H9 (cell line): Measurements from ENCODE around the gene RPP40. TPM values are rescaled to one million over a fixed set of nuclear protein-coding genes. Genes with fewer than 3 reads are reported as not detected.

Source experiments
- DNase-seq: peaks from one replicate; pipeline ENCODE4 v3.0.0-alpha.2; 2017
- H2AFZ ChIP-seq: one replicate; pipeline ENCODE4 v1.6.1; 2013; ENCODE audit warnings: mild to moderate bottlenecking, low read length, control low read depth, moderate library complexity
- H2AK5ac ChIP-seq: 2 replicates; pipeline ENCODE4 v1.6.1; 2013; ENCODE audit warnings: low read length, control low read depth, mixed read lengths; ENCODE audit not compliant: insufficient read length
- H2BK120ac ChIP-seq: one replicate; pipeline ENCODE4 v1.6.1; 2013; ENCODE audit warnings: low read depth, mild to moderate bottlenecking, low read length, control low read depth, inconsistent platforms; ENCODE audit not compliant: poor library complexity, severe bottlenecking
- H2BK12ac ChIP-seq: 2 replicates; pipeline ENCODE4 v1.6.1; 2013; ENCODE audit warnings: low read length, control low read depth, mixed read lengths, low read depth; ENCODE audit not compliant: insufficient read length
- H2BK15ac ChIP-seq: 2 replicates; pipeline ENCODE4 v1.6.1; 2013; ENCODE audit warnings: low read depth, low read length, control low read depth
- H2BK20ac ChIP-seq: one replicate; pipeline ENCODE4 v1.6.1; 2013; ENCODE audit warnings: low read depth, mild to moderate bottlenecking, low read length, control low read depth, inconsistent platforms; ENCODE audit not compliant: poor library complexity, severe bottlenecking
- H2BK5ac ChIP-seq: 2 replicates; pipeline ENCODE4 v1.6.1; 2013; ENCODE audit warnings: low read length, control low read depth, mixed read lengths; ENCODE audit not compliant: insufficient read length
- H3K14ac ChIP-seq: 2 replicates; pipeline ENCODE4 v1.6.1; 2013; ENCODE audit warnings: low read length, control low read depth; ENCODE audit not compliant: insufficient read depth
- H3K18ac ChIP-seq: 2 replicates; pipeline ENCODE4 v1.6.1; 2013; ENCODE audit warnings: low read depth, mild to moderate bottlenecking, mixed read lengths, low read length, control low read depth; ENCODE audit not compliant: insufficient read length
- H3K23ac ChIP-seq: 2 replicates; pipeline ENCODE4 v1.6.1; 2013; ENCODE audit warnings: low read length, control low read depth, mixed read lengths, low read depth; ENCODE audit not compliant: insufficient read length
- H3K23me2 ChIP-seq: 2 replicates; pipeline ENCODE4 v1.6.1; 2013; ENCODE audit warnings: low read depth, mild to moderate bottlenecking, mixed read lengths, low read length, control low read depth; ENCODE audit not compliant: insufficient read length, poor library complexity, severe bottlenecking
- H3K27ac ChIP-seq: 2 replicates; pipeline ENCODE4 v1.5.1; 2013; ENCODE audit warnings: low read length, control low read depth, mixed read lengths, low read depth; ENCODE audit not compliant: insufficient read length
- H3K27me3 ChIP-seq: 2 replicates; pipeline ENCODE4 v1.6.1; 2013; ENCODE audit warnings: low read length, control low read depth, inconsistent platforms; ENCODE audit not compliant: insufficient read depth
- H3K4ac ChIP-seq: 2 replicates; pipeline ENCODE4 v1.6.1; 2013; ENCODE audit warnings: low read depth, mild to moderate bottlenecking, control low read depth, inconsistent platforms, low read length, moderate library complexity
- H3K4me1 ChIP-seq: 2 replicates; pipeline ENCODE4 v1.6.1; 2013; ENCODE audit warnings: low read length, control low read depth, inconsistent platforms; ENCODE audit not compliant: insufficient read depth
- H3K4me2 ChIP-seq: 2 replicates; pipeline ENCODE4 v1.6.1; 2013; ENCODE audit warnings: low read length, control low read depth, mixed read lengths; ENCODE audit not compliant: insufficient read length, insufficient read depth
- H3K56ac ChIP-seq: 2 replicates; pipeline ENCODE4 v1.6.1; 2013; ENCODE audit warnings: low read depth, mild to moderate bottlenecking, mixed read lengths, low read length, control low read depth; ENCODE audit not compliant: insufficient read length
- H3K79me1 ChIP-seq: 2 replicates; pipeline ENCODE4 v1.6.1; 2013; ENCODE audit warnings: low read depth, mild to moderate bottlenecking, moderate library complexity, low read length, control low read depth, inconsistent platforms; ENCODE audit not compliant: insufficient read depth, poor library complexity, severe bottlenecking
- H3K79me2 ChIP-seq: 2 replicates; pipeline ENCODE4 v1.6.1; 2013; ENCODE audit warnings: low read length, control low read depth, inconsistent platforms; ENCODE audit not compliant: insufficient read depth
- H3K9ac ChIP-seq: 2 replicates; pipeline ENCODE4 v1.6.1; 2013; ENCODE audit warnings: low read length, control low read depth, mixed read lengths; ENCODE audit not compliant: insufficient read length; ENCODE audit errors: extremely low read depth
- H3K9me3 ChIP-seq: one replicate; pipeline ENCODE4 v1.6.1; 2013; ENCODE audit warnings: low read depth, low read length, inconsistent platforms; ENCODE audit not compliant: control insufficient read depth
- H3T11ph ChIP-seq: one replicate; pipeline ENCODE4 v1.6.1; 2013; ENCODE audit warnings: mild to moderate bottlenecking, low read length, control low read depth, inconsistent platforms
- H4K20me1 ChIP-seq: one replicate; pipeline ENCODE4 v1.6.1; 2013; ENCODE audit not compliant: control insufficient read depth, insufficient read length, insufficient read depth
- H4K5ac ChIP-seq: 2 replicates; pipeline ENCODE4 v1.6.1; 2013; ENCODE audit warnings: low read depth, mild to moderate bottlenecking, mixed read lengths, low read length, control low read depth; ENCODE audit not compliant: insufficient read length
- H4K8ac ChIP-seq: replicated peaks from 2 replicates; pipeline ENCODE4 v1.6.1; 2013; ENCODE audit warnings: low read length, control low read depth, mixed read lengths, low read depth; ENCODE audit not compliant: insufficient read length
- H4K91ac ChIP-seq: 2 replicates; pipeline ENCODE4 v1.6.1; 2013; ENCODE audit warnings: low read depth, mild to moderate bottlenecking, moderate library complexity, mixed read lengths, low read length, control low read depth; ENCODE audit not compliant: insufficient read length
- H3K27ac Mint-ChIP-seq, 3 experiments: 2 replicates in 2 of 3; 3 replicates in 1 of 3; pipeline ENCODE4 v1.8.0; 2020 to 2021; ENCODE audit warnings: mixed read lengths in 3 of 3, mild to moderate bottlenecking in 1 of 3, moderate library complexity in 1 of 3
- H3K27me3 Mint-ChIP-seq: 2 replicates; pipeline ENCODE4 v1.8.0; 2021; ENCODE audit warnings: low read depth, mild to moderate bottlenecking, moderate library complexity, mixed read lengths
- H3K36me3 Mint-ChIP-seq, 3 experiments: 2 replicates in 2 of 3; 3 replicates in 1 of 3; pipeline ENCODE4 v1.8.0; 2020 to 2021; ENCODE audit warnings: low read depth in 3 of 3, mixed read lengths in 3 of 3; ENCODE audit not compliant: insufficient read depth in 1 of 3
- H3K4me1 Mint-ChIP-seq, 2 experiments: 2 replicates each; pipeline ENCODE4 v1.8.0; 2020; ENCODE audit warnings: mixed read lengths in 2 of 2
- H3K4me3 Mint-ChIP-seq, 2 experiments: 2 replicates in 1 of 2; 3 replicates in 1 of 2; pipeline ENCODE4 v1.8.0; 2020 to 2021; ENCODE audit warnings: mild to moderate bottlenecking in 2 of 2, mixed read lengths in 2 of 2, moderate library complexity in 1 of 2
- H3K9me3 Mint-ChIP-seq, 2 experiments: 2 replicates in 1 of 2; 3 replicates in 1 of 2; pipeline ENCODE4 v1.8.0; 2020; ENCODE audit warnings: mild to moderate bottlenecking in 2 of 2, mixed read lengths in 2 of 2, moderate library complexity in 1 of 2
- CTCF ChIP-seq: fragments of 200-600 bp; sonication (generic); conservative IDR thresholded peaks from 3 replicates; pipeline ENCODE4 v1.8.0; 2021; ENCODE audit warnings: antibody characterized with exemption, mild to moderate bottlenecking
- WGBS: extraction: QIAGEN DNeasy Blood & Tissue Kit; methylation state at CpG from one replicate; pipeline ENCODE4 v1.1.7; 2013; ENCODE audit warnings: missing lambda C conversion rate, low lambda C conversion rate, mixed read lengths; ENCODE audit not compliant: insufficient read length; ENCODE audit errors: extremely low coverage; 5-methylcytosine and 5-hydroxymethylcytosine counted together
- total RNA-seq: library from RNA; stranded (reverse); gene quantifications from 2 replicates; pipeline ENCODE4 v1.2.1, GENCODE V29; 2021

RPP40 gene
- total RNA-seq, 1 experiment from 2014 or later = 17.8 TPM

GRCh38 chr6:4946521-4946920, 57.3 kb downstream of the RPP40 start:
- Histone ChIP-seq H3K56ac (no peak overlapping the region), H3K9me3 (no peaks in the 10 kb centered on the region), H3T11ph (no peak overlapping the region), H2BK12ac (no peak overlapping the region), H3K79me1 (peaks cover 4% of the 10 kb centered on the region), H3K27ac (no peak overlapping the region), H4K20me1 (peaks cover 2% of the 10 kb centered on the region), H2BK5ac (no peak overlapping the region), H3K4ac (no peak overlapping the region), H3K4me2 (no peak overlapping the region), H3K23ac (no peak overlapping the region), H3K14ac (peak overlapping the region; percentile 23; the same call in 1 of the 2 replicates), H3K9ac (no peak overlapping the region), H3K4me1 (peaks cover 4% of the 10 kb centered on the region; the same call in 1 of the 2 replicates), H4K91ac (no peak overlapping the region), H3K27me3 (no peaks in the 10 kb centered on the region), H2BK20ac (no peak overlapping the region), H4K8ac (no peak overlapping the region), H2BK120ac (no peak overlapping the region), H2AK5ac (no peak overlapping the region), H3K79me2 (no peaks in the 10 kb centered on the region; the same call in 1 of the 2 replicates), H3K23me2 (no peaks in the 10 kb centered on the region), H4K5ac (no peak overlapping the region), H2AFZ (no peak overlapping the region), H2BK15ac (no peak overlapping the region), H3K18ac (no peak overlapping the region)
- WGBS = no CpG with 5 or more reads among the region's 11 CpGs
- Mint-ChIP-seq H3K27ac (peak overlapping the region in 2 of 3 experiments; percentile 54 to 57; a peak in 2 of 7 replicates), H3K36me3 (peaks cover 43 to 65% (median 64%) of the 10 kb centered on the region in 3 experiments), H3K4me1 (peaks cover 58 to 64% of the 10 kb centered on the region in 2 experiments), H3K27me3 (no peaks in the 10 kb centered on the region; the same call in 1 of the 2 replicates), H3K4me3 (no peak overlapping the region), H3K9me3 (no peaks in the 10 kb centered on the region)
- TF ChIP-seq CTCF = no peak
- DNase-seq = no peak

Other genes with a start within 250 kb of the RPP40 start
- gene CDYL, start 227.6 kb downstream of the RPP40 start, total RNA-seq = 85.5 and 95.0 TPM in 2 replicates
- gene PPP1R3G, start 81.3 kb upstream of the RPP40 start, total RNA-seq = not detected in 2 replicates